Ascending aorta (tissue), 2 donors: ENCODE results near the gene VWA8. TPM values are rescaled to one million over a fixed set of nuclear protein-coding genes. Genes with fewer than 3 reads are reported as not detected.

Source experiments
- DNase-seq, 2 donors: peaks; one replicate each; pipeline ENCODE4 v3.0.0-alpha.2; 2019; ENCODE audit warnings: low spot score in 2 of 2
- H3K27ac ChIP-seq, 2 donors: fragments of 200-600 bp; sonication (generic); one replicate each; pipeline ENCODE4 v1.5.1; 2016 to 2017; ENCODE audit warnings: mild to moderate bottlenecking in 1 of 2
- H3K27me3 ChIP-seq: fragments of 200-600 bp; sonication (generic); one replicate; pipeline ENCODE4 v1.5.1; 2017
- H3K36me3 ChIP-seq, 2 donors: fragments of 200-600 bp; sonication (generic); one replicate each; pipeline ENCODE4 v1.5.1; 2016
- H3K4me1 ChIP-seq, 2 donors: fragments of 200-600 bp; sonication (generic); one replicate each; pipeline ENCODE4 v1.5.1; 2016 to 2017; ENCODE audit warnings: mild to moderate bottlenecking in 1 of 2
- H3K4me3 ChIP-seq, 2 donors: fragments of 200-600 bp; sonication (generic); one replicate each; pipeline ENCODE4 v1.5.1; 2016 to 2017; ENCODE audit warnings: mild to moderate bottlenecking in 1 of 2
- H3K9me3 ChIP-seq, 2 donors: fragments of 200-600 bp; sonication (generic); one replicate each; pipeline ENCODE4 v1.5.1; 2016
- CTCF ChIP-seq, 3 experiments: fragments of 200-600 bp in 2 of 3; fragments of 450-650 bp in 1 of 3; sonication (generic) in 2 of 3; IDR thresholded peaks; one replicate each; pipeline ENCODE4 v1.5.1; 2016 to 2019; ENCODE audit warnings: antibody characterized with exemption in 3 of 3, mild to moderate bottlenecking in 1 of 3, moderate library complexity in 1 of 3
- intact Hi-C: fragments of 100-400 bp; cut with DNase I; formaldehyde crosslinking; loops from one replicate; pipeline ENCODE4 v1.15.1; 2023
- total RNA-seq: library from RNA; depleted of rRNA; stranded (reverse); fragments of >200 nt; gene quantifications from one replicate; pipeline ENCODE4 v1.1.0, GENCODE V29; 2016

The VWA8 gene
- total RNA-seq, 1 donor from 2014 or later = 10.4 TPM

GRCh38 chr13:41693434-41693833 is 267.5 kb downstream of the VWA8 start:
- no peak for TF ChIP-seq CTCF (IDR thresholded peaks at IDR 0.05)
- Histone ChIP-seq H3K4me3 (no peak overlapping the region), H3K4me1 (peaks cover 0 to 26% of the 10 kb centered on the region in 2 donors), H3K27ac (no peak overlapping the region), H3K27me3 (no peaks in the 10 kb centered on the region), H3K9me3 (no peaks in the 10 kb centered on the region), H3K36me3 (peaks cover 0 to 12% of the 10 kb centered on the region in 2 donors)
- intact Hi-C loops = no loop called here
- DNase-seq = no peak

- intact Hi-C loops = no loop called here
- H3K4me3 ChIP-seq = no peak overlapping the region
- H3K27me3 ChIP-seq = no peaks in the 10 kb centered on the region
- TF ChIP-seq CTCF (IDR thresholded peaks at IDR 0.05) = no peak
- peaks cover 0 to 20% of the 10 kb centered on the region in 2 donors for H3K4me1 ChIP-seq
- DNase-seq = no peak
- peaks cover 0 to 12% of the 10 kb centered on the region in 2 donors for H3K36me3 ChIP-seq
- no peaks in the 10 kb centered on the region for H3K9me3 ChIP-seq
- H3K27ac ChIP-seq = no peak overlapping the region
Observed at GRCh38 chr13:41691274-41691673, 269.6 kb downstream of the VWA8 start.

GRCh38 chr13:41682766-41683165 is 278.1 kb downstream of the VWA8 start:
- Histone ChIP-seq H3K9me3 (no peaks in the 10 kb centered on the region), H3K27me3 (no peaks in the 10 kb centered on the region), H3K4me1 (peaks cover 0 to 7% of the 10 kb centered on the region in 2 donors), H3K27ac (no peak overlapping the region), H3K36me3 (peaks cover 0 to 6% of the 10 kb centered on the region in 2 donors), H3K4me3 (no peak overlapping the region)
- intact Hi-C loops = no loop called here
- no peak for TF ChIP-seq CTCF (IDR thresholded peaks at IDR 0.05)
- no peak for DNase-seq

GRCh38 chr13:41682001-41682400 is 278.9 kb downstream of the VWA8 start:
- no peaks in the 10 kb centered on the region for H3K9me3 ChIP-seq
- H3K27ac ChIP-seq = no peak overlapping the region
- peaks cover 0 to 6% of the 10 kb centered on the region in 2 donors for H3K36me3 ChIP-seq
- no peak for TF ChIP-seq CTCF (IDR thresholded peaks at IDR 0.05)
- intact Hi-C loops = no loop called here
- no peaks in the 10 kb centered on the region for H3K27me3 ChIP-seq
- no peak for DNase-seq
- H3K4me3 ChIP-seq = no peak overlapping the region
- H3K4me1 ChIP-seq = peaks cover 0 to 7% of the 10 kb centered on the region in 2 donors

- intact Hi-C loops = no loop called here
- TF ChIP-seq CTCF (IDR thresholded peaks at IDR 0.05) = no peak
- DNase-seq = no peak
Observed at GRCh38 chr13:41681587-41681986, 279.3 kb downstream of the VWA8 start.

GRCh38 chr13:41680900-41681299 is 280.0 kb downstream of the VWA8 start:
- H3K4me1 ChIP-seq = peaks cover 0 to 7% of the 10 kb centered on the region in 2 donors
- intact Hi-C loops = no loop called here
- H3K9me3 ChIP-seq = no peaks in the 10 kb centered on the region
- H3K36me3 ChIP-seq = peaks cover 0 to 6% of the 10 kb centered on the region in 2 donors
- H3K27me3 ChIP-seq = no peaks in the 10 kb centered on the region
- H3K4me3 ChIP-seq = no peak overlapping the region
- H3K27ac ChIP-seq = no peak overlapping the region
- DNase-seq = no peak
- no peak for TF ChIP-seq CTCF (IDR thresholded peaks at IDR 0.05)

More at GRCh38 chr13:41681587-41681986, 279.3 kb downstream of the VWA8 start:
- Histone ChIP-seq H3K4me1 (peaks cover 0 to 7% of the 10 kb centered on the region in 2 donors), H3K36me3 (peaks cover 0 to 6% of the 10 kb centered on the region in 2 donors), H3K27ac (no peak overlapping the region), H3K9me3 (no peaks in the 10 kb centered on the region), H3K4me3 (no peak overlapping the region), H3K27me3 (no peaks in the 10 kb centered on the region)
